Fibroblast of skin of abdomen (primary cell): ENCODE measurements around the gene CXXC5.

Experiments used
- DNase-seq: peaks from one replicate; pipeline ENCODE4 v3.0.0-alpha.2; 2013

CXXC5 gene

GRCh38 chr5:139666551-139666950 is 18.4 kb downstream of the CXXC5 start:
- no peak for DNase-seq

GRCh38 chr5:139667001-139667729 is 19.0 kb downstream of the CXXC5 start:
- no peak for DNase-seq

DNA sequence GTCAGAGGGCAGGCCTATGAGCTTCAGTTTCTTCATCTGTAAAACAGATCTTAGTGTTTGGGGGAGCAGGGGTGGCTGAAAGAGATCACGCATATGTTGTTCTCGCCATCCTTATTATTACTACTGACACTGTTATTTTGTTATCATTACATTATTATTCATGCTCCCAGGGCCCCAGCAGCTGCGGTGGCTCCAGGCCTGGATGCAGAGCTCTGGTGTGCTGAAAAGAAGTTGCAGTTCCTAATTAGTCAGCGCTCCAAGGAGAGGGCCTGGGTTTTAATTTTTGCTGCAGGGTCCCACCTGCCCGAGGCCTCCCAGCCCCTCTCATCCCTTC is 19.5 kb downstream of the CXXC5 start:
- no peak for DNase-seq

GRCh38 chr5:139668064-139668880 is 20.1 kb downstream of the CXXC5 start:
- peak; percentile 54 for DNase-seq

- no peak for DNase-seq
Measured at GRCh38 chr5:139668924-139669661, 20.9 kb downstream of the CXXC5 start.

- DNase-seq = no peak
Measured at GRCh38 chr5:139669662-139670368, 21.7 kb downstream of the CXXC5 start.

DNA sequence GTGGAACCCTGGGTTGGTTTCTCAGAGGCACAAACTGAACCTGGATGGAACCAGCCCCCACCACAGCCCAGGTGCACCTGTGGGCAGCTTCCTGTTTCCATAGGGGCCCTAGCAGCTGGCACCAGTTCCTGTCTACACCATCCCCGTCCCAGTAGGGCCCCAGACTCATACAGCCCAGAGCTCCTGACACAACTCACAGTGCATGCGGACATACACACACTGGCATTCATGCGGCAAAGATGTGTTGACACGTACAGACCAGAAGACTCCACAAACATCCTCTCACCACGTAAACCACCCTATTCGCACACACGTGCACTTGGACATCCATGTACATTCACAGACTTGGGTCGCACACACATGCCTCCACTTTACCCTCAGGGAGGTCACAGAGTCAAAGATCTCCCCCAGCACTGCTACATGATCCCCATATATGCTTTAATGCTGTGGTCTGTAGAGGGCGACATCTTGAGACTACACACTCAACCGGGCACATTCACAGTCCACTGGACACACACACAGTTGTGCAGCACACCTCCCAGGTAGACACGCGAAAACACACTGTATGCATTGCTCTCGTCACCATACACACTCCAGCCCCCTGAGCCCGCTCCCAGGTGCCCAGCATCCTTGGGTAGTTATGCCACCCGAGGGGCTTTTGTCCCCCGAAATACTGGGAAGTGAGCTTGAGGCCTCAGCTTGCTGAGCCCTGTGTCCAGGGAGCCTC is 22.4 kb downstream of the CXXC5 start:
- no peak for DNase-seq

DNA sequence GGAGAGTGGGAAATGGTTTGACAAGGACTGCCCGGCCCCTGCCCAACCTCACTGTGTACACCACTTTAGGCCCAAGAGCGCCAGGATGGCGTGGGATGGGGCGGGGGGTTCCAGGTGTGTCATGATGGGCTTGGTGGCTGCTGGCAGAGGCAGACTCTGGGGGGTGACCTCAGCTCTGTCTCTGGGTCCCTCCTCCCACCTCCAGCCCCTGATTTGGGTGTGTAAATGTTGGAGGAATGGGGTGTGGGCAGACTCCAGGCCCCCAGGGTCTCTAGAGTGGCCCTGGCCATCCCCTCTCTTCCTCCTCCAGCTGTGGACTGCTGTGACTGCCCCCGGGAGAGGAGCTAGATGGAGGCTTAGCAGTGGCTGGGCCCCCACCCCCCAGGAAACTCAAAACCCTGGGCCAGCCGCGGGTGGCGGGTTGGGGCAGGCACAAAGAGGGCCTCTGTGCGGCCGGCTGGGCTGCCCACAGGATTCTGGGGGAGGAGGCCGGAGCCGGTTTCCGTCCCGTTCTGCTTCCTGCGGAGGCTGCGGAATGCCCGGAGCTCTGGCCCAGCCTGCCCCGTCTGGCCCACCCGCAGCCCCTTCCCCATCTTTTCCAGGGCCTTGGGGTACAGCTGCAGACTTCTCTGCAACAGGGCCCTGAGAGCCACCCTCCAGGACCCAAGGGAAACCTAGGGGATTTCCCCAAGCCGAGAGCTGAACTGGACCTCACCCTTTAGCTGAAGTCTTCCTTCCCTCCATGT is 23.1 kb downstream of the CXXC5 start:
- DNase-seq = no peak

GRCh38 chr5:139675213-139675612 is 27.1 kb downstream of the CXXC5 start:
- no peak for DNase-seq

- no peak for DNase-seq
Measured at GRCh38 chr5:139675825-139676224, 27.7 kb downstream of the CXXC5 start.

- DNase-seq = no peak
Measured at GRCh38 chr5:139676406-139676805, 28.3 kb downstream of the CXXC5 start.

GRCh38 chr5:139676951-139677735 is 29.0 kb downstream of the CXXC5 start:
- no peak for DNase-seq

- no peak for DNase-seq
Measured at GRCh38 chr5:139677736-139678613, 29.8 kb downstream of the CXXC5 start.

DNA sequence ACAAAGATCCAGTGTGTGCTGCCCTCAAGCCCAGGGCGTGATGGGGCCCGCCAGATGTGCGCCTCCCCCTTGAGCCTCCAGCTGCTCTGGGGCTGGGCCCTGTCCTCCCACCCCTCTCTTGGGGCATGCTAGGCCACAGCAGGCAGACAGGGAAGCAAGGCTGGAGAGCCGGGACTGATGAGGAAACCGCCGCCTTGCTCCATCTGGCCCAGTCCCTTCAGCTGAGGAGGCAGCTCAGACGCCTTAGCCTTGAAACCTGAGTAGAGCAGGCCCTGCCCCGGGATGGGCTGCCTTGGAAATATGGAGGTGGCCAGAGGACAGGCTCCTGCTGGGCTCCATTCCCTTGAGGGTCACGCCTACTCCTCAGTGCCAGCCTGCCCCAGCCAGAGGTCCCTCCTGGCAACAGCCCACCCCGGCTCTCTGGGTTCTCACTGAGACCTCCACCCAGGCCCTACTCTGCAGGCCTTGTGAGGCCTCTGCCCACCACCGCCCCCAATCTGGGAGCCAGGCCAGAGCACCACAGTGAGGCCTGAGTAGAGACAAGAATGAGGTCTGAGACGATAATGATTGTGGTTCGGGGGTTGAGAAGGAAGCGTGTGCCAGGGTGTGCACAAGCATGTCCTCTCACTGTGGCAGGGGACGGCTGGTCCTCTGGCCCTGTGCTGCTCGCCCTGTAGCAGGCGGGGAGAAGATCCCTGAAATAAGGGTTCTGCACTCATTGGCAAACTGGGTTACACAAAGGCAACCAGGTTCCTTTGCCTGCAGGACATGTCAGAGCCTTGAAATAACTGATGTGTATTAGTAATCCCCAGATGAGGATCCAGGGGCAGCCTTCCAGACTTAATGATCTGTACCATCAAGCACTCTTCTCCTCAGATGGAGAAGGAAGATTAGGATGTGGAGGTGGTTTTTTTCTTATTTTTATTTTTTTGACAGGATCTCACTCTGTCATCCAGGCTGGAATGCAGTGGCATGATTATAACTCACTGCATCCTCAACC is 30.9 kb downstream of the CXXC5 start:
- DNase-seq = no peak

GRCh38 chr5:139680368-139681111 is 32.4 kb downstream of the CXXC5 start:
- DNase-seq = no peak

GRCh38 chr5:139681112-139681458 is 32.9 kb downstream of the CXXC5 start:
- no peak for DNase-seq

DNA sequence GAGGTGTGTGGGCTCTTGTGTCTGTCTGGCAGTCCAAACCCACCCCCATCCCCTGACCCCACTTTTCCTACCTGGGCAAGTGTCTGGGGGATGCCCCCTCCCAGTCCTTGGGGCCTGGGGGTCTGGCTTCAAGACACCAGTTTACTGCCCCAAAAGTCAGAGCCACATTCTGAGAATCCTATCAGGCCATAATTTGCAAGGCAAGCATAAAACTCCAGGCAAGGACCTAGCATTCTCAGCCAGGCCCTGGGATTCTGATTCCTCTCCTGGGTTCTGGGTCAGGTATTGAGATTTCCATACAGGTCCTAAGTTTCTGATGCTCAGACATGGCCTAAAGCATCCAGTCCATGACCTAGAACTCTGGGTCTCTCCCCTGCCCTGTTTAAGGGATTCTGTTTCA is 33.3 kb downstream of the CXXC5 start:
- DNase-seq = no peak
